ENCODE results near the gene NMT2.

GRCh38 chr10:15200626-15201025, 32.1 kb upstream of the NMT2 start:
- TF ChIP-seq, protein P1, sequence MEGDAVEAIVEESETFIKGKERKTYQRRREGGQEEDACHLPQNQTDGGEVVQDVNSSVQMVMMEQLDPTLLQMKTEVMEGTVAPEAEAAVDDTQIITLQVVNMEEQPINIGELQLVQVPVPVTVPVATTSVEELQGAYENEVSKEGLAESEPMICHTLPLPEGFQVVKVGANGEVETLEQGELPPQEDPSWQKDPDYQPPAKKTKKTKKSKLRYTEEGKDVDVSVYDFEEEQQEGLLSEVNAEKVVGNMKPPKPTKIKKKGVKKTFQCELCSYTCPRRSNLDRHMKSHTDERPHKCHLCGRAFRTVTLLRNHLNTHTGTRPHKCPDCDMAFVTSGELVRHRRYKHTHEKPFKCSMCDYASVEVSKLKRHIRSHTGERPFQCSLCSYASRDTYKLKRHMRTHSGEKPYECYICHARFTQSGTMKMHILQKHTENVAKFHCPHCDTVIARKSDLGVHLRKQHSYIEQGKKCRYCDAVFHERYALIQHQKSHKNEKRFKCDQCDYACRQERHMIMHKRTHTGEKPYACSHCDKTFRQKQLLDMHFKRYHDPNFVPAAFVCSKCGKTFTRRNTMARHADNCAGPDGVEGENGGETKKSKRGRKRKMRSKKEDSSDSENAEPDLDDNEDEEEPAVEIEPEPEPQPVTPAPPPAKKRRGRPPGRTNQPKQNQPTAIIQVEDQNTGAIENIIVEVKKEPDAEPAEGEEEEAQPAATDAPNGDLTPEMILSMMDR (conservative IDR thresholded peaks at IDR 0.05 in 1 of 2, IDR thresholded peaks at IDR 0.05 in 1 of 2; ENCODE audit: low read depth in 1 of 2, low read length in 2 of 2), result no peak
- TF ChIP-seq EZH2 (IDR thresholded peaks at IDR 0.05; ENCODE audit: low read length, missing control alignments), result no peak

Data from fibroblast of lung (primary cell).